Liver (tissue), 9 donors: Measurements from ENCODE around the gene GPD1L. TPM values are rescaled to one million over a fixed set of nuclear protein-coding genes. Genes with fewer than 3 reads are reported as not detected.

Source experiments
- DNase-seq: peaks from one replicate; pipeline ENCODE4 v3.0.0-alpha.2; 2017; ENCODE audit warnings: low spot score
- H3K27ac ChIP-seq, 2 donors: one replicate each; pipeline ENCODE4 v1.7.0; 2013; ENCODE audit warnings: inconsistent platforms in 2 of 2, low read length in 2 of 2, control low read depth in 1 of 2, low read depth in 1 of 2, mild to moderate bottlenecking in 1 of 2
- H3K27me3 ChIP-seq, 4 donors: one replicate each; pipeline versions ENCODE4 v1.6.1 to v1.7.0; 2013; ENCODE audit warnings: low read length in 3 of 4, inconsistent platforms in 1 of 4, mild to moderate bottlenecking in 1 of 4, moderate library complexity in 1 of 4; ENCODE audit not compliant: control insufficient read depth in 4 of 4, insufficient read depth in 4 of 4
- H3K36me3 ChIP-seq, 4 donors: one replicate each; pipeline versions ENCODE4 v1.6.1 to v1.7.0; 2013; ENCODE audit warnings: low read length in 3 of 4, mild to moderate bottlenecking in 3 of 4, low read depth in 1 of 4, moderate library complexity in 1 of 4; ENCODE audit not compliant: control insufficient read depth in 4 of 4, insufficient read depth in 3 of 4
- H3K4me1 ChIP-seq, 4 donors: one replicate each; pipeline versions ENCODE4 v1.6.1 to v1.7.0; 2013; ENCODE audit warnings: low read length in 3 of 4, mild to moderate bottlenecking in 3 of 4, moderate library complexity in 1 of 4; ENCODE audit not compliant: control insufficient read depth in 4 of 4, insufficient read depth in 4 of 4
- H3K4me3 ChIP-seq, 3 donors: one replicate each; pipeline versions ENCODE4 v1.6.1 to v1.7.0; 2013; ENCODE audit warnings: low read length in 3 of 3, control low read depth in 1 of 3, low read depth in 1 of 3, mild to moderate bottlenecking in 1 of 3
- H3K9ac ChIP-seq, 2 donors: one replicate each; pipeline ENCODE4 v1.7.0; 2013; ENCODE audit warnings: low read length in 2 of 2, mild to moderate bottlenecking in 2 of 2, moderate library complexity in 2 of 2, control low read depth in 1 of 2, low read depth in 1 of 2
- H3K9me3 ChIP-seq, 4 donors: one replicate each; pipeline versions ENCODE4 v1.6.1 to v1.7.0; 2013; ENCODE audit warnings: low read length in 3 of 4; ENCODE audit not compliant: control insufficient read depth in 4 of 4
- EGR1 ChIP-seq, 2 donors: IDR thresholded peaks; 2 replicates each; pipeline ENCODE4 v1.6.1; 2016 to 2018; ENCODE audit warnings: antibody characterized with exemption in 2 of 2, low read depth in 2 of 2
- FOXA1 ChIP-seq: IDR thresholded peaks from 2 replicates; pipeline ENCODE4 v1.6.1; 2016; ENCODE audit warnings: antibody characterized with exemption
- FOXA2 ChIP-seq: IDR thresholded peaks from 2 replicates; pipeline ENCODE4 v1.6.1; 2016; ENCODE audit warnings: antibody characterized with exemption
- GABPA ChIP-seq, 2 donors: IDR thresholded peaks in 1 of 2; conservative IDR thresholded peaks in 1 of 2; 2 replicates each; pipeline ENCODE4 v1.6.1; 2016; ENCODE audit warnings: antibody characterized with exemption in 2 of 2, mild to moderate bottlenecking in 1 of 2, moderate library complexity in 1 of 2
- HNF4A ChIP-seq, 2 donors: conservative IDR thresholded peaks; 2 replicates each; pipeline ENCODE4 v1.6.1; 2016; ENCODE audit warnings: antibody characterized with exemption in 2 of 2, mild to moderate bottlenecking in 2 of 2
- HNF4G ChIP-seq: IDR thresholded peaks from 2 replicates; pipeline ENCODE4 v1.6.1; 2016; ENCODE audit warnings: antibody characterized with exemption
- JUND ChIP-seq, 2 donors: IDR thresholded peaks; 2 replicates each; pipeline ENCODE4 v1.6.1; 2016; ENCODE audit warnings: antibody characterized with exemption in 2 of 2
- NR2F2 ChIP-seq: IDR thresholded peaks from 2 replicates; pipeline ENCODE4 v1.6.1; 2016; ENCODE audit warnings: antibody characterized with exemption
- RAD21 ChIP-seq, 2 donors: IDR thresholded peaks; 2 replicates each; pipeline ENCODE4 v1.6.1; 2016; ENCODE audit warnings: antibody characterized with exemption in 2 of 2, mild to moderate bottlenecking in 2 of 2
- RXRA ChIP-seq, 2 donors: IDR thresholded peaks; 2 replicates each; pipeline ENCODE4 v1.6.1; 2017 to 2018; ENCODE audit warnings: antibody characterized with exemption in 2 of 2, mild to moderate bottlenecking in 1 of 2
- TAF1 ChIP-seq: conservative IDR thresholded peaks from 2 replicates; pipeline ENCODE4 v1.6.1; 2016; ENCODE audit warnings: antibody characterized with exemption, mild to moderate bottlenecking
- YY1 ChIP-seq: IDR thresholded peaks from 2 replicates; pipeline ENCODE4 v1.6.1; 2016; ENCODE audit warnings: antibody characterized with exemption, mild to moderate bottlenecking
- WGBS: extraction: QIAGEN DNeasy Blood & Tissue Kit; methylation state at CpG from one replicate; pipeline ENCODE4 v1.1.7; 2013; 5-methylcytosine and 5-hydroxymethylcytosine counted together
- polyA plus RNA-seq, 2 donors: library from polyadenylated mRNA; stranded (reverse) in 1 of 2; unstranded in 1 of 2; fragments of 200-250 nt in 1 of 2; fragments of >200 nt in 1 of 2; fragmentation: Nextera tagmentation in 1 of 2; extraction: Ambion mirVana in 1 of 2; gene quantifications; one replicate each; pipeline versions ENCODE4 v1.2.1 to v1.2.3, GENCODE V29; 2013 to 2015
- total RNA-seq, 2 donors: library from RNA; depleted of rRNA; stranded (reverse); fragments of >200 nt; gene quantifications; one replicate each; pipeline ENCODE4 v1.2.3, GENCODE V29; 2014
- TF ChIP-seq, protein P1 (sequence below): IDR thresholded peaks from 2 replicates; pipeline ENCODE4 v1.6.1; 2016; ENCODE audit warnings: antibody characterized with exemption
- TF ChIP-seq, protein P2 (sequence below): IDR thresholded peaks from 2 replicates; pipeline ENCODE4 v1.6.1; 2016; ENCODE audit warnings: antibody characterized with exemption
- TF ChIP-seq, protein P3 (sequence below): IDR thresholded peaks from 2 replicates; pipeline ENCODE4 v1.6.1; 2016; ENCODE audit warnings: antibody characterized with exemption, mild to moderate bottlenecking
- TF ChIP-seq, protein P4 (sequence below): IDR thresholded peaks from 2 replicates; pipeline ENCODE4 v1.6.1; 2016; ENCODE audit warnings: antibody characterized with exemption
- TF ChIP-seq, protein P5 (sequence below): fragments of 150-350 bp; IDR thresholded peaks from 2 replicates; pipeline ENCODE4 v1.5.1; 2017; ENCODE audit warnings: improper control_type of control experiment, low read depth, low read length; ENCODE audit not compliant: missing input control
- donor health status: healthy.
- donor health status: healthy.
- donor health status: healthy.
- donor health status: healthy.
- donor health status: healthy.

The GPD1L gene
- total and polyA plus RNA-seq, 4 donors = 1.4 to 5.0 (median 3.1) TPM

DNA sequence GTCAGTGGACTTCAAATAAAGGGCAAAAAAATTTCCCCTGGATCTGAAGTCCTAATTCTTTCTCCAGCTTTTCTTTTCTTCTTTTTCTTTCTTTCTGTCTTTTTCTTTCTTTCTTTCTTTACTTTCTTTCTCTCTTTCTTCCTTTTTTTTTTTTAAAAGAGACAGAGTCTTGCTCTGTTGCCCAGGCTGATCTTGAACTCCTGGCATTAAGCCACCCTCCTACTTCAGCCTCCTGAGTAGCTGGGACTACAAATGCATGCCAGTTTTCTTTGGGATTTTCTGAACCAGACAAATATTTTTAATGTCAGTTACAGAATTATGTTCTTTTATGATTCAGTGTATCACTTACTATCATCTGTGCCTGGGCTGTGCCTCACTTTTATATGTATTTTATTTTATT is 86.7 kb downstream of the GPD1L start:
- DNase-seq = no peak
- H3K4me3 ChIP-seq = no peak overlapping the region

DNA sequence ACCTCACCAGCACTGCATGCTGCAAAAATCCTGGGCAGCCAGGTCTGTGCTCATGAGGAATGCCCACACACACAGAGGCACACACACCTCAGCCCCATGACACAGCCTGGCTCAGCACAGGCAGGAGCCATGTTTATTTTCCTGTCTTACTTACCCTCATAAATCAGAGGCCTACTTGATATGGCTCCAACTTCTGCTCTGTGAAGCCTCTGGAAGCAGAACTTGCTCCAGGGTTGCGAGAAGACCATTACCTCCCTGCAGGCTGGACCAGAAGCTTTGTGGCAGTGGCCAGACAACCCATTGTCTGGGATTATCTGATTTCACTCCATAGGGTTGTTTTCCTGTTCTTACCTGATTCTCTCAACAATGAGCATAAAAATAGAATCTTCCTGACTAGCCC is 88.2 kb downstream of the GPD1L start:
- 93% methylated on average over 1 of the region's 1 CpG for WGBS
- no peak for DNase-seq
- no peaks in the 10 kb centered on the region for H3K27me3 ChIP-seq
- no peaks in the 10 kb centered on the region for H3K4me1 ChIP-seq
- H3K9me3 ChIP-seq = no peaks in the 10 kb centered on the region
- no peak overlapping the region for H3K27ac ChIP-seq
- TF ChIP-seq FOXA1 (no peak), NR2F2 (no peak), EGR1 (IDR thresholded peaks at IDR 0.05; ENCODE audit: low read depth in 2 of 2) (no peak), RAD21 (IDR thresholded peaks at IDR 0.05) (no peak), HNF4G (no peak), HNF4A (conservative IDR thresholded peaks at IDR 0.05) (no peak), RXRA (IDR thresholded peaks at IDR 0.05) (no peak), YY1 (no peak), FOXA2 (no peak), JUND (IDR thresholded peaks at IDR 0.05) (no peak)
- TF ChIP-seq, protein P1, sequence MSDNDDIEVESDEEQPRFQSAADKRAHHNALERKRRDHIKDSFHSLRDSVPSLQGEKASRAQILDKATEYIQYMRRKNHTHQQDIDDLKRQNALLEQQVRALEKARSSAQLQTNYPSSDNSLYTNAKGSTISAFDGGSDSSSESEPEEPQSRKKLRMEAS = no peak
- TF ChIP-seq, protein P2, sequence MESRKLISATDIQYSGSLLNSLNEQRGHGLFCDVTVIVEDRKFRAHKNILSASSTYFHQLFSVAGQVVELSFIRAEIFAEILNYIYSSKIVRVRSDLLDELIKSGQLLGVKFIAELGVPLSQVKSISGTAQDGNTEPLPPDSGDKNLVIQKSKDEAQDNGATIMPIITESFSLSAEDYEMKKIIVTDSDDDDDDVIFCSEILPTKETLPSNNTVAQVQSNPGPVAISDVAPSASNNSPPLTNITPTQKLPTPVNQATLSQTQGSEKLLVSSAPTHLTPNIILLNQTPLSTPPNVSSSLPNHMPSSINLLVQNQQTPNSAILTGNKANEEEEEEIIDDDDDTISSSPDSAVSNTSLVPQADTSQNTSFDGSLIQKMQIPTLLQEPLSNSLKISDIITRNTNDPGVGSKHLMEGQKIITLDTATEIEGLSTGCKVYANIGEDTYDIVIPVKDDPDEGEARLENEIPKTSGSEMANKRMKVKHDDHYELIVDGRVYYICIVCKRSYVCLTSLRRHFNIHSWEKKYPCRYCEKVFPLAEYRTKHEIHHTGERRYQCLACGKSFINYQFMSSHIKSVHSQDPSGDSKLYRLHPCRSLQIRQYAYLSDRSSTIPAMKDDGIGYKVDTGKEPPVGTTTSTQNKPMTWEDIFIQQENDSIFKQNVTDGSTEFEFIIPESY = no peak
- TF ChIP-seq, protein P3, sequence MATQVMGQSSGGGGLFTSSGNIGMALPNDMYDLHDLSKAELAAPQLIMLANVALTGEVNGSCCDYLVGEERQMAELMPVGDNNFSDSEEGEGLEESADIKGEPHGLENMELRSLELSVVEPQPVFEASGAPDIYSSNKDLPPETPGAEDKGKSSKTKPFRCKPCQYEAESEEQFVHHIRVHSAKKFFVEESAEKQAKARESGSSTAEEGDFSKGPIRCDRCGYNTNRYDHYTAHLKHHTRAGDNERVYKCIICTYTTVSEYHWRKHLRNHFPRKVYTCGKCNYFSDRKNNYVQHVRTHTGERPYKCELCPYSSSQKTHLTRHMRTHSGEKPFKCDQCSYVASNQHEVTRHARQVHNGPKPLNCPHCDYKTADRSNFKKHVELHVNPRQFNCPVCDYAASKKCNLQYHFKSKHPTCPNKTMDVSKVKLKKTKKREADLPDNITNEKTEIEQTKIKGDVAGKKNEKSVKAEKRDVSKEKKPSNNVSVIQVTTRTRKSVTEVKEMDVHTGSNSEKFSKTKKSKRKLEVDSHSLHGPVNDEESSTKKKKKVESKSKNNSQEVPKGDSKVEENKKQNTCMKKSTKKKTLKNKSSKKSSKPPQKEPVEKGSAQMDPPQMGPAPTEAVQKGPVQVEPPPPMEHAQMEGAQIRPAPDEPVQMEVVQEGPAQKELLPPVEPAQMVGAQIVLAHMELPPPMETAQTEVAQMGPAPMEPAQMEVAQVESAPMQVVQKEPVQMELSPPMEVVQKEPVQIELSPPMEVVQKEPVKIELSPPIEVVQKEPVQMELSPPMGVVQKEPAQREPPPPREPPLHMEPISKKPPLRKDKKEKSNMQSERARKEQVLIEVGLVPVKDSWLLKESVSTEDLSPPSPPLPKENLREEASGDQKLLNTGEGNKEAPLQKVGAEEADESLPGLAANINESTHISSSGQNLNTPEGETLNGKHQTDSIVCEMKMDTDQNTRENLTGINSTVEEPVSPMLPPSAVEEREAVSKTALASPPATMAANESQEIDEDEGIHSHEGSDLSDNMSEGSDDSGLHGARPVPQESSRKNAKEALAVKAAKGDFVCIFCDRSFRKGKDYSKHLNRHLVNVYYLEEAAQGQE = no peak
- TF ChIP-seq, protein P4, sequence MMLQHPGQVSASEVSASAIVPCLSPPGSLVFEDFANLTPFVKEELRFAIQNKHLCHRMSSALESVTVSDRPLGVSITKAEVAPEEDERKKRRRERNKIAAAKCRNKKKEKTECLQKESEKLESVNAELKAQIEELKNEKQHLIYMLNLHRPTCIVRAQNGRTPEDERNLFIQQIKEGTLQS = no peak
- TF ChIP-seq, protein P5, sequence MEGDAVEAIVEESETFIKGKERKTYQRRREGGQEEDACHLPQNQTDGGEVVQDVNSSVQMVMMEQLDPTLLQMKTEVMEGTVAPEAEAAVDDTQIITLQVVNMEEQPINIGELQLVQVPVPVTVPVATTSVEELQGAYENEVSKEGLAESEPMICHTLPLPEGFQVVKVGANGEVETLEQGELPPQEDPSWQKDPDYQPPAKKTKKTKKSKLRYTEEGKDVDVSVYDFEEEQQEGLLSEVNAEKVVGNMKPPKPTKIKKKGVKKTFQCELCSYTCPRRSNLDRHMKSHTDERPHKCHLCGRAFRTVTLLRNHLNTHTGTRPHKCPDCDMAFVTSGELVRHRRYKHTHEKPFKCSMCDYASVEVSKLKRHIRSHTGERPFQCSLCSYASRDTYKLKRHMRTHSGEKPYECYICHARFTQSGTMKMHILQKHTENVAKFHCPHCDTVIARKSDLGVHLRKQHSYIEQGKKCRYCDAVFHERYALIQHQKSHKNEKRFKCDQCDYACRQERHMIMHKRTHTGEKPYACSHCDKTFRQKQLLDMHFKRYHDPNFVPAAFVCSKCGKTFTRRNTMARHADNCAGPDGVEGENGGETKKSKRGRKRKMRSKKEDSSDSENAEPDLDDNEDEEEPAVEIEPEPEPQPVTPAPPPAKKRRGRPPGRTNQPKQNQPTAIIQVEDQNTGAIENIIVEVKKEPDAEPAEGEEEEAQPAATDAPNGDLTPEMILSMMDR = no peak
- no peak overlapping the region for H3K4me3 ChIP-seq
- H3K9ac ChIP-seq = no peak overlapping the region
- H3K36me3 ChIP-seq = no peaks in the 10 kb centered on the region

More for the DNA sequence above, 86.7 kb downstream of the GPD1L start:
- Histone ChIP-seq H3K27me3 (no peaks in the 10 kb centered on the region), H3K36me3 (no peaks in the 10 kb centered on the region), H3K27ac (no peak overlapping the region), H3K4me1 (no peaks in the 10 kb centered on the region), H3K9ac (no peak overlapping the region), H3K9me3 (no peaks in the 10 kb centered on the region)
- TF ChIP-seq TAF1 (no peak), HNF4G (no peak), GABPA (IDR thresholded peaks at IDR 0.05 in 1 of 2, conservative IDR thresholded peaks at IDR 0.05 in 1 of 2) (no peak), NR2F2 (no peak), EGR1 (IDR thresholded peaks at IDR 0.05; ENCODE audit: low read depth in 2 of 2) (no peak), YY1 (no peak), RAD21 (IDR thresholded peaks at IDR 0.05) (no peak), HNF4A (conservative IDR thresholded peaks at IDR 0.05) (no peak)
- TF ChIP-seq, protein P2 = no peak
- TF ChIP-seq, protein P4 = no peak
- TF ChIP-seq, protein P5 = no peak
